Left colon (tissue), 2 donors: ENCODE measurements around the gene TXNDC11. TPM values are rescaled to one million over a fixed set of nuclear protein-coding genes. Genes with fewer than 3 reads are reported as not detected.
"Not testable (repeated sequence)": the region's sequence is repeated elsewhere in the genome, so short reads cannot be mapped to it uniquely, and the experiment has no call there.

Experiments used
- ATAC-seq: fragments of 200-7000 bp; cut with Tn5 transposase; one replicate; pipeline ENCODE4 v1.9.1; 2020; ENCODE audit warnings: mild to moderate bottlenecking, moderate library complexity
- DNase-seq, 2 donors: peaks; one replicate each; pipeline ENCODE4 v3.0.0-alpha.2; 2020
- intact Hi-C, 2 donors: fragments of 100-400 bp; cut with DNase I in 1 of 2; cut with micrococcal nuclease in 1 of 2; formaldehyde crosslinking; loops; one replicate each; pipeline versions ENCODE4 v1.11.2 to v1.14.0; 2022; cut with DNase I, micrococcal nuclease
- long read RNA-seq: library from polyadenylated mRNA; unstranded; transcript quantifications from one replicate; pipeline ENCODE4 v2.0.0, GENCODE V29; 2021
- total RNA-seq, 2 donors: library from RNA; stranded (reverse); fragmentation: NEBNext Ultra II Directional; extraction: Animal tissue kit (Norgen Biotek cat#: 25700); gene quantifications; one replicate each; pipeline ENCODE4 v1.2.1, GENCODE V29; 2021
- donor health status: DM: no; HTN: no; CAD: no.
- donor health status: DM: yes; HTN: yes; CAD: no.

The TXNDC11 gene
- total RNA-seq: 10 to 100 TPM; 67.4 TPM
- long read RNA-seq, transcript TXNDC11-201 (12 exons, 3,140 nt): major isoform, 69 of 117 reads
- long read RNA-seq, partial matches to known transcripts: 12 of 117 reads
- long read RNA-seq, other reads (novel, unspliced or antisense): 35 of 117 reads

GRCh38 chr16:11742536-11743307 is at the start of gene TXNDC11:
Gene TXNDC11 (minus strand): TSS chr16:11742857. CDS start chr16:11742730, 127 bp downstream.
- intact Hi-C loops: no loop called here
- peak; percentile 86 for ATAC-seq
- peak; percentile 99 to 100 for DNase-seq

- no peak for ATAC-seq
- intact Hi-C loops: no loop called here
- no peak for DNase-seq
These were observed 48.6 kb upstream of the TXNDC11 start for GRCh38 chr16:11791144-11791828.

- DNase-seq: no peak
- no peak for ATAC-seq
- intact Hi-C loops: no loop called here
These were observed 46.3 kb upstream of the TXNDC11 start for GRCh38 chr16:11788914-11789313.

GRCh38 chr16:11784980-11785599 is 42.4 kb upstream of the TXNDC11 start:
- intact Hi-C loops, DNase-seq, ATAC-seq: not testable (repeated sequence)

GRCh38 chr16:11784381-11784780 is 41.7 kb upstream of the TXNDC11 start:
- DNase-seq, ATAC-seq, intact Hi-C loops: not testable (repeated sequence)

- ATAC-seq: no peak
These were observed 41.3 kb upstream of the TXNDC11 start for GRCh38 chr16:11784038-11784369.

GRCh38 chr16:11783319-11784037 is 40.8 kb upstream of the TXNDC11 start:
- ATAC-seq: peak; percentile 54
- intact Hi-C loops: no loop called here

More at GRCh38 chr16:11784038-11784369, 41.3 kb upstream of the TXNDC11 start:
- no peak for DNase-seq
- intact Hi-C loops: no loop called here

GRCh38 chr16:11781773-11782172 is 39.1 kb upstream of the TXNDC11 start:
- ATAC-seq (no peak), DNase-seq (no peak)
- intact Hi-C loops: no loop called here

More at GRCh38 chr16:11783319-11784037, 40.8 kb upstream of the TXNDC11 start:
- no peak for DNase-seq

GRCh38 chr16:11780991-11781680 is 38.5 kb upstream of the TXNDC11 start:
- no peak for ATAC-seq
- DNase-seq: no peak
- intact Hi-C loops: no loop called here

GRCh38 chr16:11779074-11779473 is 36.4 kb upstream of the TXNDC11 start:
- intact Hi-C loops: no loop called here

GRCh38 chr16:11774065-11774626 is 31.5 kb upstream of the TXNDC11 start:
- intact Hi-C loops: no loop called here
- no peak for ATAC-seq

More at GRCh38 chr16:11779074-11779473, 36.4 kb upstream of the TXNDC11 start:
- no peak for ATAC-seq
- no peak for DNase-seq

GRCh38 chr16:11768849-11769248 is 26.2 kb upstream of the TXNDC11 start:
- DNase-seq (no peak), ATAC-seq (no peak)
- intact Hi-C loops: no loop called here

More at GRCh38 chr16:11774065-11774626, 31.5 kb upstream of the TXNDC11 start:
- no peak for DNase-seq

GRCh38 chr16:11762431-11762830 is 19.8 kb upstream of the TXNDC11 start:
- ATAC-seq (no peak), DNase-seq (no peak)
- intact Hi-C loops: no loop called here

- intact Hi-C loops: no loop called here
- no peak for DNase-seq
- ATAC-seq: no peak
These were observed 17.3 kb upstream of the TXNDC11 start for GRCh38 chr16:11759997-11760396.

GRCh38 chr16:11759163-11759834 is 16.6 kb upstream of the TXNDC11 start:
- ATAC-seq: peak; percentile 75
- peak; percentile 71 to 84 for DNase-seq
- intact Hi-C loops: no loop called here

- intact Hi-C loops: no loop called here
- ATAC-seq (peak; percentile 77), DNase-seq (peak in 1 of 2 donors; percentile 53)
These were observed 15.3 kb upstream of the TXNDC11 start for GRCh38 chr16:11757671-11758545.
